Peyer's patch (tissue), 4 donors: ENCODE results near the gene OAS2.

Source experiments
- CTCF ChIP-seq, 6 experiments: fragments of 450-650 bp in 4 of 6; fragments of 200-600 bp in 2 of 6; sonication (generic) in 1 of 6; IDR thresholded peaks; one replicate each; pipeline ENCODE4 v1.5.1; 2017 to 2019; ENCODE audit warnings: antibody characterized with exemption in 6 of 6, mild to moderate bottlenecking in 3 of 6, moderate library complexity in 1 of 6
- POLR2A ChIP-seq, 2 donors: fragments of 450-650 bp; IDR thresholded peaks; one replicate each; pipeline ENCODE4 v1.5.1; 2017; ENCODE audit warnings: antibody characterized with exemption in 2 of 2, mild to moderate bottlenecking in 2 of 2, moderate library complexity in 2 of 2

DNA sequence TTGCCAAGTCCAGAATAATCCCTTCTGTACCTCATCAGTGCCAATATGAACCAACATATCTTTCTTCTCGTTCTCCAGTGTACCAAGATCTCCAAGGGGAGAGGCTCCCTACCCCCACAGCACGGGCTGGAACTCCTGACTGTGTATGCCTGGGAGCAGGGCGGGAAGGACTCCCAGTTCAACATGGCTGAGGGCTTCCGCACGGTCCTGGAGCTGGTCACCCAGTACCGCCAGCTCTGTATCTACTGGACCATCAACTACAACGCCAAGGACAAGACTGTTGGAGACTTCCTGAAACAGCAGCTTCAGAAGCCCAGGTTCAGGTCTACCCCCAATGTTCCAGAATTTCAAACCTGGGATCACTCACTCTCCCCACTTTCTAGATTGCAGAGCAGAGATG is 10.5 kb upstream of the OAS2 start:
- TF ChIP-seq POLR2A (IDR thresholded peaks at IDR 0.05) (no peak), CTCF (IDR thresholded peaks at IDR 0.05) (no peak)
